ENCODE data around the gene SUPT20HL2. TPM values are rescaled to one million over a fixed set of nuclear protein-coding genes. Genes with fewer than 3 reads are reported as not detected.

The SUPT20HL2 gene
- total and polyA plus RNA-seq, 2 experiments from 2014 or later, result 0.08 TPM; not detected in 1

DNA sequence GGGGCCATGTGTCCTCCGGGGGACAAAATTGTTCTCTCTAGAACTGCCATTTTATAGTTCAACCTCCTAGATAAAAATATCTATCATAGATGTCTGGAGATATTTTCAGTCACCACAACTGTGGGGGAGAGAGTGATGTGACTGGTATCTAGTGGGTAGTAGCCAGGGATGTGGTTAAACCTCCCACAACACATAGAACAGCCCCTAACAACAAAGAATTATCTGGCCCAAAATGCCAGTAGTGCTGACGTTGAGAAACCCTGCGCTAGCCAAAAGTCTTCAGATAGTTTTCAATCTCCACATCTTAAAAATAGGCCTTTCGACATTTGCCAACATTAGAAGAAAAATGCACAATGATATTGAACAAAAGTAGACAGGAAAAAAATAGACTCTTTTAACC is 19.0 kb upstream of the SUPT20HL2 start:
- Histone ChIP-seq H3K4me3 (no peak overlapping the region), H3K27ac (ENCODE audit: low read depth) (no peak overlapping the region), H4K20me1 (replicated peaks; ENCODE audit: insufficient read depth) (no peaks in the 10 kb centered on the region), H3F3A (replicated peaks; ENCODE audit: low read depth) (no peaks in the 10 kb centered on the region), H3K4me2 (no peak overlapping the region), H3K4me1 (ENCODE audit: insufficient read depth) (no peaks in the 10 kb centered on the region), H3K9me2 (ENCODE audit: insufficient read depth) (no peaks in the 10 kb centered on the region), H3K79me2 (replicated peaks; ENCODE audit: insufficient read depth) (no peaks in the 10 kb centered on the region), H2AFZ (no peak overlapping the region), H3K36me3 (ENCODE audit: insufficient read depth) (no peaks in the 10 kb centered on the region), H3K27me3 (ENCODE audit: insufficient read depth) (no peaks in the 10 kb centered on the region)
- no peaks in the 10 kb centered on the region for H3K27me3 Mint-ChIP-seq (ENCODE audit: insufficient read depth, low read depth, poor library complexity)
- H3K27ac Mint-ChIP-seq, result no peak overlapping the region
- ATAC-seq, result no peak
- no peaks in the 10 kb centered on the region for H3K4me1 Mint-ChIP-seq
- H3K4me3 Mint-ChIP-seq, result no peak overlapping the region
- no peaks in the 10 kb centered on the region for H3K36me3 Mint-ChIP-seq (ENCODE audit: low read depth)
- DNase-seq (ENCODE audit: low spot score), result no peak
- H3K9me3 Mint-ChIP-seq, result no peaks in the 10 kb centered on the region
- TF ChIP-seq STAT1 (IDR thresholded peaks at IDR 0.05; ENCODE audit: unreplicated experiment) (no peak), POLR2AphosphoS5 (IDR thresholded peaks at IDR 0.05; ENCODE audit: low read depth) (no peak), ZNF114 (CRISPR knock-in tag; IDR thresholded peaks at IDR 0.05) (no peak), ETS1 (IDR thresholded peaks at IDR 0.05) (no peak)
- TF ChIP-seq, protein P1, sequence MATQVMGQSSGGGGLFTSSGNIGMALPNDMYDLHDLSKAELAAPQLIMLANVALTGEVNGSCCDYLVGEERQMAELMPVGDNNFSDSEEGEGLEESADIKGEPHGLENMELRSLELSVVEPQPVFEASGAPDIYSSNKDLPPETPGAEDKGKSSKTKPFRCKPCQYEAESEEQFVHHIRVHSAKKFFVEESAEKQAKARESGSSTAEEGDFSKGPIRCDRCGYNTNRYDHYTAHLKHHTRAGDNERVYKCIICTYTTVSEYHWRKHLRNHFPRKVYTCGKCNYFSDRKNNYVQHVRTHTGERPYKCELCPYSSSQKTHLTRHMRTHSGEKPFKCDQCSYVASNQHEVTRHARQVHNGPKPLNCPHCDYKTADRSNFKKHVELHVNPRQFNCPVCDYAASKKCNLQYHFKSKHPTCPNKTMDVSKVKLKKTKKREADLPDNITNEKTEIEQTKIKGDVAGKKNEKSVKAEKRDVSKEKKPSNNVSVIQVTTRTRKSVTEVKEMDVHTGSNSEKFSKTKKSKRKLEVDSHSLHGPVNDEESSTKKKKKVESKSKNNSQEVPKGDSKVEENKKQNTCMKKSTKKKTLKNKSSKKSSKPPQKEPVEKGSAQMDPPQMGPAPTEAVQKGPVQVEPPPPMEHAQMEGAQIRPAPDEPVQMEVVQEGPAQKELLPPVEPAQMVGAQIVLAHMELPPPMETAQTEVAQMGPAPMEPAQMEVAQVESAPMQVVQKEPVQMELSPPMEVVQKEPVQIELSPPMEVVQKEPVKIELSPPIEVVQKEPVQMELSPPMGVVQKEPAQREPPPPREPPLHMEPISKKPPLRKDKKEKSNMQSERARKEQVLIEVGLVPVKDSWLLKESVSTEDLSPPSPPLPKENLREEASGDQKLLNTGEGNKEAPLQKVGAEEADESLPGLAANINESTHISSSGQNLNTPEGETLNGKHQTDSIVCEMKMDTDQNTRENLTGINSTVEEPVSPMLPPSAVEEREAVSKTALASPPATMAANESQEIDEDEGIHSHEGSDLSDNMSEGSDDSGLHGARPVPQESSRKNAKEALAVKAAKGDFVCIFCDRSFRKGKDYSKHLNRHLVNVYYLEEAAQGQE (IDR thresholded peaks at IDR 0.05; ENCODE audit: unreplicated experiment), result no peak

DNA sequence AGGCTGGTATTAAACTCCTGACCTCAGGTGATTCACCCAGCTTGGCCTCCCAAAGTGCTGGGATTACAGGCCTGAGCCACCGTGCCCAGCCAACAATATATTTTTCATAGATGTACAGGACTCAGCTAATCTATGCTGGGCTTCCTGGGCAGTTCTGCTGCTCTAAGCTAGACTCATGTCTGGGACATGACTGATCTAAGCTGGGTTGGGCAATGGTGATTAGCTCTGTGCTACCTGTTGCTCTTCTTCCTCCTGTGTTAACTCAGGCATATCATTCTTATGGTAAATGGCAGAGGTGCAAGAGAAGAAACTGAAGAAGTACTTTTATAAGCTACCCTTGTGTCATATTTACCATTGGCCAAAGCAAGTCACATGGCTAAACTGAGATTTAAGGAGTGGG is 11.4 kb upstream of the SUPT20HL2 start:
- H3K9me2 ChIP-seq (ENCODE audit: insufficient read depth), result no peaks in the 10 kb centered on the region
- no peaks in the 10 kb centered on the region for H3K27me3 ChIP-seq (ENCODE audit: insufficient read depth)
- H4K20me1 ChIP-seq (replicated peaks; ENCODE audit: insufficient read depth), result no peaks in the 10 kb centered on the region
- no peaks in the 10 kb centered on the region for H3K36me3 ChIP-seq (ENCODE audit: insufficient read depth)
- H3K36me3 Mint-ChIP-seq (ENCODE audit: low read depth), result no peaks in the 10 kb centered on the region
- no peaks in the 10 kb centered on the region for H3F3A ChIP-seq (replicated peaks; ENCODE audit: low read depth)
- H3K9me3 Mint-ChIP-seq, result no peaks in the 10 kb centered on the region; the same call in 2 of the 3 replicates
- DNase-seq (ENCODE audit: low spot score) (no peak), ATAC-seq (no peak)
- no peak overlapping the region for H3K27ac ChIP-seq (ENCODE audit: low read depth)
- H3K4me2 ChIP-seq, result no peak overlapping the region
- H3K4me1 ChIP-seq (ENCODE audit: insufficient read depth), result no peaks in the 10 kb centered on the region
- H3K4me3 ChIP-seq, result no peak overlapping the region
- no peaks in the 10 kb centered on the region for H3K27me3 Mint-ChIP-seq (ENCODE audit: insufficient read depth, low read depth, poor library complexity)
- H2AFZ ChIP-seq, result no peak overlapping the region
- H3K27ac Mint-ChIP-seq, result no peak overlapping the region
- no peaks in the 10 kb centered on the region for H3K4me1 Mint-ChIP-seq
- no peaks in the 10 kb centered on the region for H3K79me2 ChIP-seq (replicated peaks; ENCODE audit: insufficient read depth)
- H3K4me3 Mint-ChIP-seq, result no peak overlapping the region
- TF ChIP-seq ZNF114 (CRISPR knock-in tag; IDR thresholded peaks at IDR 0.05), result no peak
- no peak for TF ChIP-seq EZH2 (IDR thresholded peaks at IDR 0.05; ENCODE audit: low read depth, unreplicated experiment)
- TF ChIP-seq, protein P1 (IDR thresholded peaks at IDR 0.05; ENCODE audit: unreplicated experiment), result no peak
- TF ChIP-seq ZNF462 (CRISPR knock-in tag; IDR thresholded peaks at IDR 0.05), result no peak

Measured in GM23338 (cell line).